DND-41 (cell line): Measurements from ENCODE around the gene KLRK1.

Experiments
- CTCF ChIP-seq: IDR thresholded peaks from 2 replicates; pipeline ENCODE4 v1.5.1; 2012; ENCODE audit warnings: borderline replicate concordance, low read length, moderate library complexity, mild to moderate bottlenecking; ENCODE audit not compliant: poor library complexity, severe bottlenecking; ENCODE audit errors: extremely low read depth
- EZH2 ChIP-seq: IDR thresholded peaks from 3 replicates; pipeline ENCODE4 v1.6.1; 2012; ENCODE audit warnings: borderline replicate concordance, low read depth, mild to moderate bottlenecking, moderate library complexity, low read length, inconsistent platforms; ENCODE audit not compliant: severe bottlenecking

GRCh38 chr12:10361084-10361483, 28.8 kb downstream of the KLRK1 start:
- TF ChIP-seq EZH2 (no peak), CTCF (no peak)
